ENCODE data around the gene TNFRSF11A. TPM values are rescaled to one million over a fixed set of nuclear protein-coding genes. Genes with fewer than 3 reads are reported as not detected.

TNFRSF11A gene
- total RNA-seq, 1 donor from 2014 or later: 43.0 TPM

- Mint-ChIP-seq H3K9me3 (peaks cover 12% of the 10 kb centered on the region), H3K27me3 (ENCODE audit: low read depth) (no peaks in the 10 kb centered on the region), H3K36me3 (ENCODE audit: low read depth) (peaks cover 12% of the 10 kb centered on the region), H3K27ac (peak overlapping the region; percentile 95), H3K4me3 (ENCODE audit: low read depth) (peak overlapping the region; percentile 66), H3K4me1 (ENCODE audit: low read depth) (peaks cover 57% of the 10 kb centered on the region)
- intact Hi-C loops (cut with micrococcal nuclease): loop anchor here (1.0 to 2.0 kb wide), 10 partner anchors 19 to 425 kb away; partner anchors contain the start of gene PHLPP1
- peak; percentile 79 for DNase-seq (ENCODE audit: low spot score)
These were observed 95.6 kb downstream of the TNFRSF11A start for GRCh38 chr18:62420513-62421209.

- peaks cover 12% of the 10 kb centered on the region for H3K9me3 Mint-ChIP-seq
- H3K36me3 Mint-ChIP-seq (ENCODE audit: low read depth): peaks cover 5% of the 10 kb centered on the region
- DNase-seq (ENCODE audit: low spot score): peak; percentile 55
- peak overlapping the region; percentile 72 for H3K27ac Mint-ChIP-seq
- intact Hi-C loops (cut with micrococcal nuclease): loop anchor here (1.0 kb wide), 3 partner anchors 81 to 159 kb away; no protein-coding TSS in a partner anchor
- peak overlapping the region; percentile 44 for H3K4me3 Mint-ChIP-seq (ENCODE audit: low read depth)
- H3K4me1 Mint-ChIP-seq (ENCODE audit: low read depth): peaks cover 40% of the 10 kb centered on the region
- H3K27me3 Mint-ChIP-seq (ENCODE audit: low read depth): no peaks in the 10 kb centered on the region
These were observed 100.5 kb downstream of the TNFRSF11A start for GRCh38 chr18:62425465-62426190.

GRCh38 chr18:62426191-62426488 is 101.0 kb downstream of the TNFRSF11A start:
- H3K36me3 Mint-ChIP-seq (ENCODE audit: low read depth): peaks cover 5% of the 10 kb centered on the region
- intact Hi-C loops (cut with micrococcal nuclease): no loop called here
- no peaks in the 10 kb centered on the region for H3K27me3 Mint-ChIP-seq (ENCODE audit: low read depth)
- H3K9me3 Mint-ChIP-seq: peaks cover 12% of the 10 kb centered on the region
- no peak overlapping the region for H3K4me3 Mint-ChIP-seq (ENCODE audit: low read depth)
- DNase-seq (ENCODE audit: low spot score): no peak
- peaks cover 35% of the 10 kb centered on the region for H3K4me1 Mint-ChIP-seq (ENCODE audit: low read depth)
- H3K27ac Mint-ChIP-seq: no peak overlapping the region

- Mint-ChIP-seq H3K36me3 (ENCODE audit: low read depth) (peaks cover 5% of the 10 kb centered on the region), H3K9me3 (peaks cover 12% of the 10 kb centered on the region), H3K27ac (no peak overlapping the region), H3K4me1 (ENCODE audit: low read depth) (no peaks in the 10 kb centered on the region), H3K4me3 (ENCODE audit: low read depth) (no peak overlapping the region), H3K27me3 (ENCODE audit: low read depth) (peaks cover 7% of the 10 kb centered on the region)
- intact Hi-C loops (cut with micrococcal nuclease): no loop called here
- DNase-seq (ENCODE audit: low spot score): no peak
These were observed 107.1 kb downstream of the TNFRSF11A start for GRCh38 chr18:62432176-62432575.

GRCh38 chr18:62434798-62435197 is 109.7 kb downstream of the TNFRSF11A start:
- intact Hi-C loops (cut with micrococcal nuclease): no loop called here
- H3K27me3 Mint-ChIP-seq (ENCODE audit: low read depth): peaks cover 13% of the 10 kb centered on the region
- H3K27ac Mint-ChIP-seq: no peak overlapping the region
- peaks cover under 1% of the 10 kb centered on the region for H3K9me3 Mint-ChIP-seq
- DNase-seq (ENCODE audit: low spot score): no peak
- no peaks in the 10 kb centered on the region for H3K4me1 Mint-ChIP-seq (ENCODE audit: low read depth)
- no peaks in the 10 kb centered on the region for H3K36me3 Mint-ChIP-seq (ENCODE audit: low read depth)
- no peak overlapping the region for H3K4me3 Mint-ChIP-seq (ENCODE audit: low read depth)

GRCh38 chr18:62435435-62436031 is 110.4 kb downstream of the TNFRSF11A start:
- H3K9me3 Mint-ChIP-seq: no peaks in the 10 kb centered on the region
- no peak overlapping the region for H3K4me3 Mint-ChIP-seq (ENCODE audit: low read depth)
- H3K27me3 Mint-ChIP-seq (ENCODE audit: low read depth): peaks cover 13% of the 10 kb centered on the region
- no peaks in the 10 kb centered on the region for H3K4me1 Mint-ChIP-seq (ENCODE audit: low read depth)
- H3K27ac Mint-ChIP-seq: no peak overlapping the region
- no peaks in the 10 kb centered on the region for H3K36me3 Mint-ChIP-seq (ENCODE audit: low read depth)
- no peak for DNase-seq (ENCODE audit: low spot score)
- intact Hi-C loops (cut with micrococcal nuclease): no loop called here

- peaks cover 13% of the 10 kb centered on the region for H3K27me3 Mint-ChIP-seq (ENCODE audit: low read depth)
- H3K36me3 Mint-ChIP-seq (ENCODE audit: low read depth): no peaks in the 10 kb centered on the region
- H3K4me3 Mint-ChIP-seq (ENCODE audit: low read depth): no peak overlapping the region
- H3K4me1 Mint-ChIP-seq (ENCODE audit: low read depth): no peaks in the 10 kb centered on the region
- DNase-seq (ENCODE audit: low spot score): no peak
- intact Hi-C loops (cut with micrococcal nuclease): no loop called here
- H3K9me3 Mint-ChIP-seq: no peaks in the 10 kb centered on the region
- no peak overlapping the region for H3K27ac Mint-ChIP-seq
These were observed 111.6 kb downstream of the TNFRSF11A start for GRCh38 chr18:62436636-62437234.

GRCh38 chr18:62437235-62438017 is 112.3 kb downstream of the TNFRSF11A start:
- H3K27me3 Mint-ChIP-seq (ENCODE audit: low read depth): peaks cover 13% of the 10 kb centered on the region
- no peaks in the 10 kb centered on the region for H3K4me1 Mint-ChIP-seq (ENCODE audit: low read depth)
- no peak overlapping the region for H3K27ac Mint-ChIP-seq
- no peak overlapping the region for H3K4me3 Mint-ChIP-seq (ENCODE audit: low read depth)
- H3K36me3 Mint-ChIP-seq (ENCODE audit: low read depth): no peaks in the 10 kb centered on the region
- DNase-seq (ENCODE audit: low spot score): no peak
- no peaks in the 10 kb centered on the region for H3K9me3 Mint-ChIP-seq
- intact Hi-C loops (cut with micrococcal nuclease): no loop called here

- Mint-ChIP-seq H3K27ac (no peak overlapping the region), H3K27me3 (ENCODE audit: low read depth) (peaks cover 13% of the 10 kb centered on the region), H3K9me3 (no peaks in the 10 kb centered on the region), H3K4me3 (ENCODE audit: low read depth) (no peak overlapping the region), H3K4me1 (ENCODE audit: low read depth) (no peaks in the 10 kb centered on the region), H3K36me3 (ENCODE audit: low read depth) (no peaks in the 10 kb centered on the region)
- DNase-seq (ENCODE audit: low spot score): no peak
- intact Hi-C loops (cut with micrococcal nuclease): no loop called here
These were observed 112.9 kb downstream of the TNFRSF11A start for GRCh38 chr18:62438018-62438329.

- no peak overlapping the region for H3K4me3 Mint-ChIP-seq (ENCODE audit: low read depth)
- no peaks in the 10 kb centered on the region for H3K4me1 Mint-ChIP-seq (ENCODE audit: low read depth)
- no peak overlapping the region for H3K27ac Mint-ChIP-seq
- DNase-seq (ENCODE audit: low spot score): no peak
- H3K27me3 Mint-ChIP-seq (ENCODE audit: low read depth): peaks cover 13% of the 10 kb centered on the region
- intact Hi-C loops (cut with micrococcal nuclease): no loop called here
- H3K36me3 Mint-ChIP-seq (ENCODE audit: low read depth): no peaks in the 10 kb centered on the region
- no peaks in the 10 kb centered on the region for H3K9me3 Mint-ChIP-seq
These were observed 113.3 kb downstream of the TNFRSF11A start for GRCh38 chr18:62438402-62438801.

GRCh38 chr18:62438866-62439265 is 113.8 kb downstream of the TNFRSF11A start:
- H3K27ac Mint-ChIP-seq: no peak overlapping the region
- H3K9me3 Mint-ChIP-seq: no peaks in the 10 kb centered on the region
- intact Hi-C loops (cut with micrococcal nuclease): no loop called here
- H3K27me3 Mint-ChIP-seq (ENCODE audit: low read depth): peaks cover 13% of the 10 kb centered on the region
- DNase-seq (ENCODE audit: low spot score): no peak
- H3K36me3 Mint-ChIP-seq (ENCODE audit: low read depth): no peaks in the 10 kb centered on the region
- no peaks in the 10 kb centered on the region for H3K4me1 Mint-ChIP-seq (ENCODE audit: low read depth)
- H3K4me3 Mint-ChIP-seq (ENCODE audit: low read depth): no peak overlapping the region
